GM18873 (cell line): ENCODE results near the gene CYB5R3.

ENCODE experiments used
- ATAC-seq: cut with Tn5 transposase; IDR thresholded peaks from one replicate; pipeline ENCODE4 v1.9.1; 2021; ENCODE audit warnings: mild to moderate bottlenecking, moderate library complexity, moderate number of reproducible peaks; ENCODE audit not compliant: unreplicated experiment, low FRiP score

CYB5R3 gene

DNA sequence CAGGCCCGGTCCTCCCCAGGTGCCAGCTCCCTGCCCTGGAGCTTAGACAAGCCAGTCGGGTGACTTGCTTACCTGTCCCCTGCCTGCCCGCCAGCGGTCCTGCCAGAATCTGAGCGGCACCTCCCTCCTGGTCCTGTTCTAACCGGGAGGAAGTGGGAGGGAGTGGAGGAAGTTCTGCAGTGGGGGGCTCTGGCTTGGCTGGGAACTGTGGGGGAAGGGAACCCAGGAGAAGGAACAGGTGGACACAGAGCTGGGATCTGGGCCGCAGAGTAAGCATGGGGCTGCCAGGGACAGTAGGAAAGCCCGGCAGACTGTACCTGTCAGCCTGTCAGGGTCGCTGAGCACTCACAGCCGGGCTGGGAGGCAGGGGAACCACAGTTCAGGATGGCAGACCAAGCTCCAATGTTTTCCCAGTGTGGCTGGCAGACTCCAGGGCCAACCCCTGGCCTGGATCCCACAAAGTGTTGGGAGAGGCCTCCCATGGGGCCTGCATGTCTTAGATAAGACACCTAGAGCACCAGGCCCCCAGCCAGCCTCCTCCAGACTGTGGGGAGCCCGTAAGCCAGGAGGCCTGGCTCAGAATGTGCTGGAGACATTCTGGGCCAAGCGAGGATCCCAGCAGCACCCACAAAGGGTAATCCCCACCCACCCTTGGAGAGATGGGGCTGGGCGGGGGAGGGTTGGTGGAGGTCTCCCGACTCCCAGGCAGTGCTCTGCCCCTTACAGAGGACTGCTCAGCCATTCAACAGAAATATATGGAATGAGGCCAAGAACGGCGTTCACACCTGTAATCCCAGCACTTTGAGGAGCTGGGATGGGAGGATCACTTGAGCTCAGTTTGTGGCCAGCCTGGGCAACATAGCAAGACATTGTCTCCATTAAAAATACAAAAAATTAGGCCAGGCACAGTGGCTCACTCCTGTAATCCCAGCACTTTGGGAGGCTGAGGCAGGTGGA, 2.3 kb downstream of the CYB5R3 start:
- ATAC-seq = no peak

- no peak for ATAC-seq
Observed at GRCh38 chr22:42645938-42646568, 3.1 kb downstream of the CYB5R3 start.

DNA sequence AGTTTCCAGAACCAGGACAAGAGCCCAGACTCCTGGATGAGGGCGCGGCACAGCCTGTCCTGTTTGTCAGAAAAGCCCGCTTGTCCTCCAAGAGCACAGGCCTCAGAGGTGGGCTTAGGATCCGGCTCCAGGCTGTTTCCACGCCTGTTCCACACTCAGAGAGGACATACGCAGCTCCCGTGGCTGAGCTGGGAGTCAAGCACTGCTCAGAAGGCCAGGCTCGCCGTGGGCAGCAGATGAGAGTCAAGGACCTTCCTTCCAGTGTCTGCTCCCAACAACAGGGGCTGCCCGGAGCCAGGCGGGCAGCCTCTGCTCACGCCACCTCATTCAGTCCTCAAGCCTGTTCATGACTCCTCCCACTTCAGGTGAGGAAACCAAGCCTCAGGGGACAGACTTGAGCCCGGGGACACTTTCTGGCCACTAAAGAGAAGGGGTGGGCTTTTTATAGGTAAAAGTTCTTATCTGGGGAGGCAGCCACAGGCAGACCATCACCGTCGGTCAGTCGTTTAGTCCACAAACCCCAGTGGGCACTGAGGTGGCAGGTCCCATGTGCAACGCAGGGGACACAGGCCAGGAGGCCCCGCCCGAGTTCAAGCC, 3.8 kb downstream of the CYB5R3 start:
- no peak for ATAC-seq

DNA sequence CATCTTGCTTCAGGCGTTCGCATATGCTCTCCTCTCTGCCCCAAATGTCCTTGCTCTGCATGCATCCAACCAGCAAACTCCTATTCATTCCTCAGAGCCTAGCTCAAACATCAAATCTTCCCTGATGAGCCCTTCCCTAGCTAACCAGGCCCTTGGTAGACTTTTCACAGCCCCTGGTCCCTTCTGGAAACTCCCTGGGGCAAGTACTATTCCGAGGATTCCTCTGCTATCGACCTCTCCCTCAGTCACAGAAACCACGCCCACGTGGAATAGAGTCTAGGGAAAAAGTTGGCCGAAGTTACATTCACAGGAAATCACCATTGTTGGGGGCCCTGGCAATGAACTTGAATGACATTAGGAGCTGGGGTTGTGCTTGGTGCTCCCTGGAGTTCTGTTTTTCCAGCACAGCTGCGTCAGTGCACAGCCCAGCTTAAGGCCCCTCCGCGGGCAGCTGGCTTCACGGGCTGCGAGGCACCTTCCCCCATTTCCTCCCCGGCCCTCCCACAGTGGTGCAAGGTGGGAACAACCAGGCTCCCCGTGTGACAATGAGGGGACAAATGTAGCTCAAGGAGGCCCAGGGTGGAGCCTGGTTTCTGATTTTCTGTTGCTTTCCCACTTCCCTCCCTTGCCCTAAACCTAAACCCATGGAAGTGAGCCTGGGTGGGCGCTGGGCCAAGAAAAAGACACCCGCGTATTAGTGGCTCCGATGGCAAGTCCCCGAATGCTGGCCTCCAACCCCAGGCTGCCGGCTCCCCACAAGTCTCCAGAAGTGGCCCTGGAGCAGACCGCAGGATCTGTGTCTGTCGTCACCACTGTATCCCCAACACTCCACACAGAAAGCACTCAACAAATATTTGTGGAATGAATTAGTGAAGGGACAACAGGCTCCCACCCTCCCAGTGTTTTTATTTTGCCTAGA, 4.5 kb downstream of the CYB5R3 start:
- no peak for ATAC-seq

- ATAC-seq = no peak
Observed at GRCh38 chr22:42643634-42644421, 5.4 kb downstream of the CYB5R3 start.

DNA sequence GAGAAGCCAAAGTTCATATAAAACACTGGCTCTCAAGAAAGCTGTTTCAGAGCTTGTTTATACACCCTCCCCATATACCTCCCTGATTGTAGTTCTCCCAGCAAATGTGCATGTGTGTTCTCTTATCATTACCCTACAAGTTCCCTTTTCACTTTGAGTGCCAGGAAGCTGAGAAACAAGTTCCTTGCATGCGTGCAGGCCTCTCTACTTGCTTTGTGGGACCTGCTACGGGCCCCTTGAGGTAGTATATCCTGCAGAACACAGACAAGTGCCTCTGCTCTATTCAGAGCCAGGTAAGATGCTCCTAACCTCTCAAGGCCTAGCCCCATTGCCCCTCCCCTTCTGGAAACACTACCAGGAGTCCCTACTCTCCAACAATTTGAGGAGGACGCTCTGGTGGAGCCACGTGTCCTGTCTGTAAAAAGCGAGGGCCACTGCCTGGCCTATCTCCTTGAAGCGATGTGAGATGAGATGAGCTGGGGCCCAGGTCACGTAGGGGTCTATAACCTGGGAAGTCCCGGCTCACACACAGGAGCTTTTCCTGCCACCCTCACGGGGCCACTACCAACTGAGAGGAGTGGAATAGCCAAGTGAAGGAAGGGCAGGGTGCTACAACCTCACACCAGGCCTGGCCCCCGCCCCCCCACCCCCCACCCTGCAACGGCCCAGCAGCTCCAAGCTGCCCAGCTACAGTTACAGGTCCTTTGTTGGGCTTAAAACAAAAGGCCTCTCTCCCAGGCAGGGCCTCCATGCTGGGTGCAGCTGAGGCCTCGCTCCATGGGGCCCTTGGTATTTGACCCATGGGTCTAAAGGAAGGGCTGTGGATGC, 6.2 kb downstream of the CYB5R3 start:
- no peak for ATAC-seq

- ATAC-seq = no peak
Observed at GRCh38 chr22:42641801-42642413, 7.3 kb downstream of the CYB5R3 start.

DNA sequence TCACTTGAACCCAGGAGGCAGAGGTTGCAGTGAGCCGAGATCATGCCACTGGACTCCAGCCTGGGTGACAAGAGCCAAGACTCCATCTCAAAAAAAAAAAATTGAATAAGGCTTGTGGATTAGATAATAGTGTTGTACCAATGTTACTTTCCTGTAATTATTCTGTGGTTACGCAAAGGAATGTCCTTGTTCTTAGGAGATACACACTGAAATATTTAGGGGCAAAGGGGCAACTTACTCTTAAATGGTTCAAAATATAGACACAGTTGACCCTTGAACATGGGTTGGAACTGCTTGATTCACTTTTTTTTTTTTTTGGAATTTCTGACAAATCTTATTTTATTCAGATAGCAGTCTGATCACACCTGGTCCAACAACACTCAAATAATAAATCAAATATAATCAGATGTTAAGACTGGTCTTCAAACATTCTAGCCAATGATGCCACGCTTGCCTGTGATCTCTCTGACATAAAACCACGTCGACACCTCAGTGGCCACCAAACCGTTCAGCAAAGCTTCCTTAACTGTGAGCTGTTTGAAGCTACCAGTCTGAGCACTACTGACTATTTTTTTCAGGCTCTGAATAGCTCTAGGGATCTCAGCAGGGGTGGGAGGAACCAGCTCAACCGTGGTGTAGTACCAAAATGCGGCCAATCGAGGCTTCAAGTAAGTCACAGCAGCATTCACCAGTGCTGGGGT, 9.5 kb downstream of the CYB5R3 start:
- ATAC-seq = no peak

- ATAC-seq = no peak
Observed at GRCh38 chr22:42637555-42637954, 11.6 kb downstream of the CYB5R3 start.

- ATAC-seq = no peak
Observed at GRCh38 chr22:42636506-42636905, 12.7 kb downstream of the CYB5R3 start.

- ATAC-seq = no peak
Observed at GRCh38 chr22:42635531-42635930, 13.7 kb downstream of the CYB5R3 start.

- ATAC-seq = no peak
Observed at GRCh38 chr22:42633013-42633412, 16.2 kb downstream of the CYB5R3 start.

DNA sequence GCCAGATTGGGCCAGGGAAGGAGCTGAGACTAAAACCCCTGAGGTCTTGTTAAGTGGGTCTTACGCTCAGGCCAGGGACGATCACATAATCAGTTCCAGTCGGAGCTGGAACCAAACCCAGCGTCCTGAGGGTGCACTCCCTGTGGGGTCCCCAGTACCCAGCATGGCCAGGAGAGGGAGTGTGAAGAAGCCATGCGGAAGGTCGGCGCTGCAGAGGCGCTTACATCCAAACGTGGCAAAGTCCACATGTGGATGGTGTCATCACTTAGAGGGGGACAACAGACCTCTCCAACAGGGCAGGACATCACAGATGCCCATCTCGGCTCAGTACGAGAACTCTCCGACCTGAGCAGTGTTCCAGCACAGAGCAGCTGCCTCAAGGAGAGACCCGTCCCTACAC, 17.1 kb downstream of the CYB5R3 start:
- no peak for ATAC-seq

DNA sequence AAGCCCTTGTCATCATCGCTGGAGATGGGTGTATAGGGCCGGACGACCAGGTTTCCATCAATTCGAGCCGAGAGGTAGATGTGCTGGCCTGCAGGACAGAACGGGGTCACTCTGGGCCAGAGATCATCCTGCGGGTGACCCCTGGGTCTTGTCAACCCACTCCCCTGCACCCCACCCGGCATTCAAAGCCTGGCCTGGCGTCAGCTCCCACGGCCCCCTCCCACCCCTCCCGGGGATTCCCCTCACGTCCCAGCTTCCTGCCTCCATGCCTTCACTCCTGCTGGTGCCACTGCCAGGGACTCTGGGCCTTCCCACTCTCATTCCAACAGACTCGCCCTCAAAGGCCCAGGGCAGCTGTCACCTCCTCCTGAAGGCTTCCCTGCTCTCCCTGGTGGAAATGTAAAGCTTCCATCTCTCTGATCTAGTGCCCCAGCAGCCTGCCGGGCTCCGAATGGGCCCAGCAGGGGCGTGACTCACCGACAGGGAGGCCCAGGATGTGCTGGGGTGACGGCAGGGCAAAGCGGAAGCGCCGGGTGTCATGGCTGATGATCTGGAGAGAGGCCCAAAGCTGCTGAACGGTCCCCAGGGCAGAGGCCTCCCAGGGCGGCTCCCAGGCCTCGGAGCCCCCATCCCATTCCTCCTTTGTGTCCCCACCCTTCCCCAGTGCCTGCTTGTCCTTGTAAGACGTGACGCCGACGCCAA, 18.1 kb downstream of the CYB5R3 start:
- ATAC-seq = no peak

DNA sequence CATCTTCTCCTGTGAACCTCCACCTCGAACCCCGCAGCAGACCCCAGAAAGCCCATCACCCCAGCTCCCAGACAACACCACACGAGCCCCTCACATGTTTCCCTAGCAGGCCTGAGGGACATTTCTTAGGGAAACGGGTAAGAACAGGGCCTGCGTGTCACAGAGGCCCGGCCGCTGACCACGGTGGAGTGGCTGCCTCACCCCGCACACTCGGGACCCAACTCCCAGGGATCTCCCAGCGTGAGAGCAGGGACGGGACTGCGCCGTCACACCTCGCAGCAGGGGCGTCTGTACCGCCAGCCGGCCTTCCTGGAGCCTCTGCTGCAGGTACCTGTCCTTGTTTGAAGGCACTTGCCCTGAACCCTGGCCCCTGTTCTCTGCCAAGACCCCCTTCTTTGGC, 19.0 kb downstream of the CYB5R3 start:
- ATAC-seq = no peak

GRCh38 chr22:42627981-42628380, 21.2 kb downstream of the CYB5R3 start:
- ATAC-seq = no peak

- no peak for ATAC-seq
Observed at GRCh38 chr22:42626951-42627625, 22.1 kb downstream of the CYB5R3 start.
